ENCODE measurements around the gene IL11. TPM values are rescaled to one million over a fixed set of nuclear protein-coding genes. Genes with fewer than 3 reads are reported as not detected.
"Not testable (repeated sequence)": the region's sequence is repeated elsewhere in the genome, so short reads cannot be mapped to it uniquely, and the experiment has no call there.

IL11 gene
- 33.4 TPM for polyA plus RNA-seq (2013, experiment 1 of 2)
- polyA plus RNA-seq (2013, experiment 2 of 2) = 27.1 TPM

- 4 to 13% methylated on average over 3 to 5 of the region's 32 CpGs for WGBS, 2 experiments (ENCODE audit: insufficient coverage in 2 of 2)
- H3K4me3 ChIP-seq (ENCODE audit: extremely low read depth, insufficient read depth, low read length, poor library complexity, severe bottlenecking) = peak within 1 kb of the TSS; percentile 69
- peaks cover 27% of the 10 kb centered on the region for H3K36me3 ChIP-seq (ENCODE audit: control insufficient read depth, insufficient read depth, low read length)
- H3K27ac ChIP-seq (ENCODE audit: low read depth, low read length, severe bottlenecking) = peak within 1 kb of the TSS; percentile 81
- no peaks in the 10 kb centered on the region for H3K9me3 ChIP-seq (ENCODE audit: control insufficient read depth, low read length)
- H3K4me1 ChIP-seq (ENCODE audit: control insufficient read depth, insufficient read depth, low read length, poor library complexity, severe bottlenecking) = peaks cover 43% of the 10 kb centered on the region
Measured at GRCh38 chr19:55370305-55370988, at the start of gene IL11. Gene IL11 (minus strand): TSS chr19:55370463. CDS start chr19:55370310, 153 bp downstream.

DNA sequence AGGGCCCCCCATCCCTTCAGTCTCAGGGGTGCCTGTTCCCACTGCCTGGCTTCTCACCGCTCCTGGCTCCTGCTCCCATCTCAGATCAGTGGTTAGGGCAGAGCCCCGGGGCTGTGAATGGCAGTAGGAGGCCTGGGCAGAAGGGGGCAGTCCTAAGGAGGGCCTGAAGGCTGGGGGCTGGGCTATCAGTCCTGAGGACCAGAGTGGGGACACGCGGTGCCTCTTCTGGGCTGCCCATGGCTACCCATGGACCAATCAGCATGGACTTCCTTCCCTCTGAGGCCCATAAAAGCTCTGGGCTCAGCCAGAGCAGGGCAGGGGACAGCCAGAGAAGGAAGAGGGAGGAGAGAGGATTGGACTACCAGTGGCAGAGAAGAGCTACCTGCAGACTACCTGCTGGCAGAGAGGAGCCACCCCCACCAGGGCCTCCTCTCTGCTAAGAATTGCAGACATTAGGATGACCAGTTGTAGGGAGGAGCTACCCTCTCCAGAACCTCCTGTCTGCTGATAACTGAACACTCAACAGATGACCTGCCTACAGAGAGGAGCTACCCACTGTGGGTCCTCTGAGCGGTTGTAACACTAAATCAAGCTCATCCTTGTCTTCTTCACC lies 49.5 kb upstream of the IL11 start:
- Histone ChIP-seq H3K9me3 (ENCODE audit: control insufficient read depth, low read length) (no peaks in the 10 kb centered on the region), H3K27ac (ENCODE audit: low read depth, low read length, severe bottlenecking) (no peak overlapping the region), H3K4me3 (ENCODE audit: extremely low read depth, insufficient read depth, low read length, poor library complexity, severe bottlenecking) (no peak overlapping the region), H3K4me1 (ENCODE audit: control insufficient read depth, insufficient read depth, low read length, poor library complexity, severe bottlenecking) (no peaks in the 10 kb centered on the region), H3K36me3 (ENCODE audit: control insufficient read depth, insufficient read depth, low read length) (no peaks in the 10 kb centered on the region)
- WGBS, 2 experiments (ENCODE audit: insufficient coverage in 2 of 2) = 71% methylated on average over 4 of the region's 5 CpGs; no CpG with 5 or more reads in 1 of the 2 experiments

- H3K36me3 ChIP-seq (ENCODE audit: control insufficient read depth, insufficient read depth, low read length) = no peaks in the 10 kb centered on the region
- no peak overlapping the region for H3K4me3 ChIP-seq (ENCODE audit: extremely low read depth, insufficient read depth, low read length, poor library complexity, severe bottlenecking)
- no peak overlapping the region for H3K27ac ChIP-seq (ENCODE audit: low read depth, low read length, severe bottlenecking)
- 51 to 73% methylated on average over 2 to 5 of the region's 5 CpGs for WGBS, 2 experiments (ENCODE audit: insufficient coverage in 2 of 2)
- H3K9me3 ChIP-seq (ENCODE audit: control insufficient read depth, low read length) = no peaks in the 10 kb centered on the region
- H3K4me1 ChIP-seq (ENCODE audit: control insufficient read depth, insufficient read depth, low read length, poor library complexity, severe bottlenecking) = no peaks in the 10 kb centered on the region
Measured at GRCh38 chr19:55419103-55419502, 48.8 kb upstream of the IL11 start.

GRCh38 chr19:55418185-55418584 lies 47.9 kb upstream of the IL11 start:
- Histone ChIP-seq H3K4me3 (ENCODE audit: extremely low read depth, insufficient read depth, low read length, poor library complexity, severe bottlenecking) (no peak overlapping the region), H3K9me3 (ENCODE audit: control insufficient read depth, low read length) (no peaks in the 10 kb centered on the region), H3K27ac (ENCODE audit: low read depth, low read length, severe bottlenecking) (no peak overlapping the region), H3K36me3 (ENCODE audit: control insufficient read depth, insufficient read depth, low read length) (no peaks in the 10 kb centered on the region), H3K4me1 (ENCODE audit: control insufficient read depth, insufficient read depth, low read length, poor library complexity, severe bottlenecking) (no peaks in the 10 kb centered on the region)
- WGBS, 2 experiments (ENCODE audit: insufficient coverage in 2 of 2) = 4 to 15% methylated on average over 4 to 7 of the region's 7 CpGs

GRCh38 chr19:55410168-55410567 lies 39.9 kb upstream of the IL11 start:
- H3K27ac ChIP-seq (ENCODE audit: low read depth, low read length, severe bottlenecking) = no peak overlapping the region
- no peak overlapping the region for H3K4me3 ChIP-seq (ENCODE audit: extremely low read depth, insufficient read depth, low read length, poor library complexity, severe bottlenecking)
- H3K9me3 ChIP-seq (ENCODE audit: control insufficient read depth, low read length) = peaks cover 21% of the 10 kb centered on the region
- H3K36me3 ChIP-seq (ENCODE audit: control insufficient read depth, insufficient read depth, low read length) = peaks cover 16% of the 10 kb centered on the region
- 88 to 94% methylated on average over 2 of the region's 2 CpGs for WGBS, 2 experiments (ENCODE audit: insufficient coverage in 2 of 2)
- peaks cover 9% of the 10 kb centered on the region for H3K4me1 ChIP-seq (ENCODE audit: control insufficient read depth, insufficient read depth, low read length, poor library complexity, severe bottlenecking)

GRCh38 chr19:55409179-55409578 lies 38.9 kb upstream of the IL11 start:
- 100% methylated on average over 4 to 7 of the region's 8 CpGs for WGBS, 2 experiments (ENCODE audit: insufficient coverage in 2 of 2)
- H3K4me1 ChIP-seq (ENCODE audit: control insufficient read depth, insufficient read depth, low read length, poor library complexity, severe bottlenecking) = peaks cover 11% of the 10 kb centered on the region
- not testable (repeated sequence) for H3K27ac ChIP-seq (ENCODE audit: low read depth, low read length, severe bottlenecking)

DNA sequence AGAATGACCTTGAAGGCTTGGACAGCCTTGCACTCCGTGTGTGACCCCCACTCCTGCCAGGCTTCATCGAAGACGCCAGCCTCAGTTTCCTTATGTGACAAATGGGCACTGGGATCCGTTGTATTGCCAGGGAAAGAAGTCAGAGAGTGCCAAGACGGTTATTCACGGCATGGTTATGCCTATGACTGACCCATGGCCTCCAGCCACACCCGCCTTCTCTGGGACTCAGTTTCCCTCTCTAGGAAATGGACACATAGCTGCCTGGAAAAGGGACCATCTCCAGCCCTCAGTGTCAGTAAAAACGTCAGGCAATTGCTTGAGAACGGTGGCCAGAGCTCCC lies 38.2 kb upstream of the IL11 start:
- Histone ChIP-seq H3K9me3 (ENCODE audit: control insufficient read depth, low read length) (peaks cover 21% of the 10 kb centered on the region), H3K4me1 (ENCODE audit: control insufficient read depth, insufficient read depth, low read length, poor library complexity, severe bottlenecking) (peaks cover 12% of the 10 kb centered on the region), H3K27ac (ENCODE audit: low read depth, low read length, severe bottlenecking) (peak overlapping the region; percentile 100), H3K4me3 (ENCODE audit: extremely low read depth, insufficient read depth, low read length, poor library complexity, severe bottlenecking) (peak overlapping the region; percentile 90), H3K36me3 (ENCODE audit: control insufficient read depth, insufficient read depth, low read length) (peaks cover 32% of the 10 kb centered on the region)
- WGBS, 2 experiments (ENCODE audit: insufficient coverage in 2 of 2) = 74 to 80% methylated on average over 8 to 9 of the region's 9 CpGs

More at GRCh38 chr19:55409179-55409578, 38.9 kb upstream of the IL11 start:
- H3K4me3 ChIP-seq (ENCODE audit: extremely low read depth, insufficient read depth, low read length, poor library complexity, severe bottlenecking) = not testable (repeated sequence)
- Histone ChIP-seq H3K36me3 (ENCODE audit: control insufficient read depth, insufficient read depth, low read length) (peaks cover 25% of the 10 kb centered on the region), H3K9me3 (ENCODE audit: control insufficient read depth, low read length) (peaks cover 21% of the 10 kb centered on the region)

- H3K9me3 ChIP-seq (ENCODE audit: control insufficient read depth, low read length) = peaks cover 21% of the 10 kb centered on the region
- peaks cover 38% of the 10 kb centered on the region for H3K36me3 ChIP-seq (ENCODE audit: control insufficient read depth, insufficient read depth, low read length)
- H3K27ac ChIP-seq (ENCODE audit: low read depth, low read length, severe bottlenecking) = peak overlapping the region; percentile 100
- H3K4me3 ChIP-seq (ENCODE audit: extremely low read depth, insufficient read depth, low read length, poor library complexity, severe bottlenecking) = peak overlapping the region; percentile 90
- 1 to 2% methylated on average over 54 to 63 of the region's 72 CpGs for WGBS, 2 experiments (ENCODE audit: insufficient coverage in 2 of 2)
- peaks cover 12% of the 10 kb centered on the region for H3K4me1 ChIP-seq (ENCODE audit: control insufficient read depth, insufficient read depth, low read length, poor library complexity, severe bottlenecking)
Measured at GRCh38 chr19:55407800-55408532, 37.7 kb upstream of the IL11 start.

- H3K4me3 ChIP-seq (ENCODE audit: extremely low read depth, insufficient read depth, low read length, poor library complexity, severe bottlenecking) = peak within 1 kb of the TSS; percentile 90
- peaks cover 21% of the 10 kb centered on the region for H3K9me3 ChIP-seq (ENCODE audit: control insufficient read depth, low read length)
- 0% methylated on average over 27 to 32 of the region's 36 CpGs for WGBS, 2 experiments (ENCODE audit: insufficient coverage in 2 of 2)
- peaks cover 12% of the 10 kb centered on the region for H3K4me1 ChIP-seq (ENCODE audit: control insufficient read depth, insufficient read depth, low read length, poor library complexity, severe bottlenecking)
- H3K27ac ChIP-seq (ENCODE audit: low read depth, low read length, severe bottlenecking) = peak within 1 kb of the TSS; percentile 100
- H3K36me3 ChIP-seq (ENCODE audit: control insufficient read depth, insufficient read depth, low read length) = peaks cover 42% of the 10 kb centered on the region
Measured at GRCh38 chr19:55407550-55407799, 37.2 kb upstream of the IL11 start, which contains the start of gene UBE2S. Gene UBE2S (minus strand): TSS chr19:55407788. CDS start chr19:55407589, 199 bp downstream.

- H3K4me1 ChIP-seq (ENCODE audit: control insufficient read depth, insufficient read depth, low read length, poor library complexity, severe bottlenecking) = peaks cover 12% of the 10 kb centered on the region
- H3K9me3 ChIP-seq (ENCODE audit: control insufficient read depth, low read length) = peaks cover 21% of the 10 kb centered on the region
- 11 to 12% methylated on average over 26 to 27 of the region's 35 CpGs for WGBS, 2 experiments (ENCODE audit: insufficient coverage in 2 of 2)
- peak overlapping the region; percentile 90 for H3K4me3 ChIP-seq (ENCODE audit: extremely low read depth, insufficient read depth, low read length, poor library complexity, severe bottlenecking)
- H3K36me3 ChIP-seq (ENCODE audit: control insufficient read depth, insufficient read depth, low read length) = peaks cover 47% of the 10 kb centered on the region
- peak overlapping the region; percentile 100 for H3K27ac ChIP-seq (ENCODE audit: low read depth, low read length, severe bottlenecking)
Measured at GRCh38 chr19:55406826-55407549, 36.7 kb upstream of the IL11 start.

All from mesodermal cell (in vitro differentiated cells).